B cell (primary cell): ENCODE results near the gene WNK1. TPM values are rescaled to one million over a fixed set of nuclear protein-coding genes. Genes with fewer than 3 reads are reported as not detected.

Source experiments
- ATAC-seq: fragments of 200-7000 bp; cut with Tn5 transposase; one replicate; pipeline ENCODE4 v1.10.0; 2021; ENCODE audit warnings: low read depth, mild to moderate bottlenecking, moderate number of reproducible peaks, moderate library complexity
- CTCF ChIA-PET: fragments of 350-600 bp; sonication (Branson Sonifier 250); formaldehyde crosslinking; loops from one replicate; lab custom pipeline; 2021; ENCODE audit warnings: antibody characterized with exemption, inconsistent platforms; lab: Charles Lee
- POLR2A ChIA-PET: fragments of 350-600 bp; sonication (Branson Sonifier 250); formaldehyde crosslinking; loops from one replicate; lab custom pipeline; 2021; ENCODE audit warnings: antibody characterized with exemption; lab: Charles Lee
- DNase-seq: peaks from one replicate; pipeline ENCODE4 v3.0.0; 2013
- H2AFZ ChIP-seq: 2 replicates; pipeline ENCODE4 v1.6.1; 2012; ENCODE audit warnings: mild to moderate bottlenecking, low read depth, low read length; ENCODE audit not compliant: insufficient read depth, poor library complexity, severe bottlenecking
- H3K27ac ChIP-seq, 2 donors: 1 replicate in 1 of 2; 2 replicates in 1 of 2; pipeline ENCODE4 v1.5.1; 2012 to 2013; ENCODE audit warnings: low read length in 2 of 2, mild to moderate bottlenecking in 2 of 2, moderate library complexity in 1 of 2
- H3K27me3 ChIP-seq, 4 experiments: fragments of 200-600 bp in 1 of 4; sonication (generic) in 1 of 4; replicated peaks in 1 of 4; 1 replicate in 2 of 4; 2 replicates in 2 of 4; pipeline versions ENCODE4 v1.6.1 to v1.7.0; 2013 to 2016; ENCODE audit warnings: low read length in 3 of 4, mild to moderate bottlenecking in 2 of 4, mixed read lengths in 1 of 4, moderate library complexity in 1 of 4; ENCODE audit not compliant: insufficient read depth in 4 of 4, control insufficient read depth in 3 of 4; ENCODE audit errors: control extremely low read depth in 1 of 4
- H3K36me3 ChIP-seq, 2 experiments: replicated peaks in 1 of 2; 1 replicate in 1 of 2; 2 replicates in 1 of 2; pipeline versions ENCODE4 v1.6.1 to v1.7.1; 2013; ENCODE audit warnings: low read length in 1 of 2; ENCODE audit not compliant: insufficient read depth in 2 of 2, control insufficient read depth in 1 of 2; ENCODE audit errors: control extremely low read depth in 1 of 2, extremely low read depth in 1 of 2
- H3K4me1 ChIP-seq, 2 donors: fragments of 200-600 bp in 1 of 2; sonication (generic) in 1 of 2; 1 replicate in 1 of 2; 2 replicates in 1 of 2; pipeline versions ENCODE4 v1.5.1 to v1.6.1; 2013 to 2017; ENCODE audit warnings: low read length in 2 of 2; ENCODE audit not compliant: control insufficient read depth in 2 of 2, insufficient read depth in 2 of 2
- H3K4me2 ChIP-seq: replicated peaks from 2 replicates; pipeline ENCODE3; 2012; ENCODE audit warnings: mild to moderate bottlenecking, low read depth, low read length; ENCODE audit not compliant: poor library complexity, severe bottlenecking
- H3K4me3 ChIP-seq, 5 experiments: fragments of 200-600 bp in 1 of 5; sonication (generic) in 1 of 5; 1 replicate in 3 of 5; 2 replicates in 2 of 5; pipeline versions ENCODE4 v1.5.1 to v1.7.0; 2011 to 2016; ENCODE audit warnings: low read length in 4 of 5, mild to moderate bottlenecking in 4 of 5, low read depth in 2 of 5, control low read depth in 1 of 5, moderate library complexity in 1 of 5; ENCODE audit not compliant: insufficient read depth in 1 of 5; ENCODE audit errors: control extremely low read depth in 1 of 5, extremely low read depth in 1 of 5
- H3K79me2 ChIP-seq: fragments of 200-600 bp; sonication (generic); one replicate; pipeline ENCODE4 v1.6.0; 2016; ENCODE audit warnings: low read length; ENCODE audit not compliant: control insufficient read depth, insufficient read depth
- H3K9ac ChIP-seq: fragments of 200-600 bp; sonication (generic); 2 replicates; pipeline ENCODE4 v1.6.1; 2017; ENCODE audit warnings: mild to moderate bottlenecking, low read length, moderate library complexity
- H3K9me3 ChIP-seq, 3 donors: one replicate each; pipeline versions ENCODE4 v1.6.1 to v1.7.1; 2013; ENCODE audit warnings: low read length in 2 of 3; ENCODE audit not compliant: control insufficient read depth in 2 of 3, insufficient read depth in 1 of 3; ENCODE audit errors: control extremely low read depth in 1 of 3
- H4K20me1 ChIP-seq: 2 replicates; pipeline ENCODE4 v1.6.0; 2012; ENCODE audit warnings: mild to moderate bottlenecking, low read length; ENCODE audit not compliant: insufficient read depth, control insufficient read depth, poor library complexity, severe bottlenecking
- H3K27ac Mint-ChIP-seq: one replicate; pipeline ENCODE4 v1.8.0; 2021; ENCODE audit warnings: mixed read lengths
- H3K27me3 Mint-ChIP-seq: one replicate; pipeline ENCODE4 v1.8.0; 2021; ENCODE audit warnings: mixed read lengths
- H3K4me1 Mint-ChIP-seq: one replicate; pipeline ENCODE4 v1.8.0; 2021; ENCODE audit warnings: mixed read lengths
- H3K4me3 Mint-ChIP-seq: one replicate; pipeline ENCODE4 v1.8.0; 2021; ENCODE audit warnings: mixed read lengths
- H3K9me3 Mint-ChIP-seq: one replicate; pipeline ENCODE4 v1.8.0; 2022; ENCODE audit warnings: mixed read lengths; ENCODE audit not compliant: insufficient read depth
- EZH2 ChIP-seq: IDR thresholded peaks from 2 replicates; pipeline ENCODE4 v1.6.1; 2012; ENCODE audit warnings: borderline replicate concordance, low read depth, mild to moderate bottlenecking, moderate library complexity, low read length; ENCODE audit not compliant: insufficient read depth, poor library complexity, severe bottlenecking
- WGBS: methylation state at CpG from one replicate; pipeline ENCODE4 v1.1.5; 2013; ENCODE audit warnings: missing lambda C conversion rate; ENCODE audit not compliant: insufficient coverage; 5-methylcytosine and 5-hydroxymethylcytosine counted together
- intact Hi-C: fragments of 100-400 bp; cut with micrococcal nuclease; formaldehyde crosslinking; loops from one replicate; pipeline ENCODE4 v1.10.0; 2022
- polyA plus RNA-seq: library from polyadenylated mRNA; depleted of rRNA; stranded (reverse); fragments of >200 nt; gene quantifications from 2 replicates; pipeline ENCODE4 v1.2.3, GENCODE V29; 2012
- total RNA-seq, 2 donors: library from RNA; stranded (reverse); fragments of 120-200 nt in 1 of 2; gene quantifications; 1 replicate in 1 of 2; 2 replicates in 1 of 2; pipeline versions ENCODE4 v1.2.3 to v1.2.4, GENCODE V29; 2013 to 2022
- TF ChIP-seq, protein P1 (sequence below): fragments of 200-600 bp; IDR thresholded peaks from one replicate; pipeline ENCODE4 v1.8.0; 2022; ENCODE audit warnings: antibody characterized with exemption, mild to moderate bottlenecking

WNK1 gene
- total and polyA plus RNA-seq, 2 donors (not counting 1 experiment from before 2014, with no cell fraction given), result 43.9 to 188 TPM

DNA sequence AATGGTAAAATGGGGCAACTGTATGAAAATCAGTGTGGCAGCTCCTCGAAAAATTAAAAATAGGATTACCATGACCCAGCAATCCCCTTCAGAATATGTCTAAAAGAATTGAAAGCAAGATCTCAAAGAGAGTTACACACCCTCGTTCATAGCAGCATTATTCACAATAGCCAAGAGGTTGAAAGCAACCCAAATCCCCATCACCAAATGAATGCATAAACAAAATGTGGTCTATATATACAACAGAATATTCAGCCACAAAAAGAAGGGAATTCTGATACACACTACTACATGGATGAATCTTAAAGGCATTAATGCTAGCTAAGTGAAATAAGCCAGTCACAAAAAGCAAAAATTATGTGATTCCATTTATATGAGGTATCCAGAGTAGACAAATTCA, 169.9 kb downstream of the WNK1 start:
- DNase-seq (no peak), ATAC-seq (no peak)
- no peak for TF ChIP-seq EZH2
- ChIA-PET CTCF (interaction anchor here (0.6 to 1.1 kb wide), 2 partner anchors 61 to 71 kb away, joined by 3 read pairs; no protein-coding TSS in a partner anchor), POLR2A (no interaction called here)
- H3K36me3 ChIP-seq, result peaks cover 0 to 49% of the 10 kb centered on the region in 2 experiments
- Mint-ChIP-seq H3K4me1 (no peaks in the 10 kb centered on the region), H3K4me3 (no peak overlapping the region), H3K27ac (peak overlapping the region; percentile 32), H3K27me3 (no peaks in the 10 kb centered on the region), H3K9me3 (no peaks in the 10 kb centered on the region)
- H3K9me3 ChIP-seq, result no peaks in the 10 kb centered on the region
- intact Hi-C loops, result no loop called here
- H3K79me2 ChIP-seq, result no peaks in the 10 kb centered on the region
- WGBS, result no CpG with 5 or more reads among the region's 2 CpGs
- H2AFZ ChIP-seq, result no peak overlapping the region
- H3K4me2 ChIP-seq, result no peak overlapping the region
- no peaks in the 10 kb centered on the region for H4K20me1 ChIP-seq
- no peaks in the 10 kb centered on the region for H3K27me3 ChIP-seq
- no peak overlapping the region for H3K9ac ChIP-seq
- H3K4me1 ChIP-seq, result no peaks in the 10 kb centered on the region
- no peak overlapping the region for H3K27ac ChIP-seq
- H3K4me3 ChIP-seq, result no peak overlapping the region

DNA sequence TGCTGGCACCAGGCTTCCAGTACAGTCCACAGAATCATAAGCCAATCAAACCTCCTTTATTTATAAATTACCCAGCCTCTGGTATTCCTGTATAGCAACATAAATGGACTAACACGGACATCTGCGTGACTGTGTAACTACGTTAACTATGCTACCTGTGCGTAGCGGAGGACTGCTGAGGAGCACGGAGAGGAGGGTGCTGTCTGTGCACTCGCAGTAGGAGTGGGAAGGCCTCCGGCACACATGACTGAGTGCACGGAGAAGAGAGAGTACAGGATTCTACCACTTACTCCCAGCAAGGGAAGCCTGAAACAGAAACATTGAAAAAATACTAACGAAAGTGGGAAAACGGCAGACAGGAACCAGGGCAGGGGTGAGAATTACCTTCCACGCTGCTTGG, 174.3 kb downstream of the WNK1 start:
- Histone ChIP-seq H3K36me3 (peaks cover 0 to 57% of the 10 kb centered on the region in 2 experiments), H3K9ac (no peak overlapping the region), H3K79me2 (no peaks in the 10 kb centered on the region), H4K20me1 (no peaks in the 10 kb centered on the region), H3K27me3 (no peaks in the 10 kb centered on the region), H2AFZ (no peak overlapping the region), H3K4me1 (no peaks in the 10 kb centered on the region), H3K4me3 (no peak overlapping the region), H3K27ac (no peak overlapping the region), H3K9me3 (no peaks in the 10 kb centered on the region), H3K4me2 (no peak overlapping the region)
- H3K27ac Mint-ChIP-seq, result no peak overlapping the region
- no peak for DNase-seq
- H3K4me1 Mint-ChIP-seq, result no peaks in the 10 kb centered on the region
- H3K4me3 Mint-ChIP-seq, result no peak overlapping the region
- ChIA-PET POLR2A (no interaction called here), CTCF (no interaction called here)
- H3K9me3 Mint-ChIP-seq, result no peaks in the 10 kb centered on the region
- no peaks in the 10 kb centered on the region for H3K27me3 Mint-ChIP-seq
- 97% methylated on average over 6 of the region's 12 CpGs for WGBS
- ATAC-seq, result no peak
- intact Hi-C loops, result no loop called here
- TF ChIP-seq, protein P1, sequence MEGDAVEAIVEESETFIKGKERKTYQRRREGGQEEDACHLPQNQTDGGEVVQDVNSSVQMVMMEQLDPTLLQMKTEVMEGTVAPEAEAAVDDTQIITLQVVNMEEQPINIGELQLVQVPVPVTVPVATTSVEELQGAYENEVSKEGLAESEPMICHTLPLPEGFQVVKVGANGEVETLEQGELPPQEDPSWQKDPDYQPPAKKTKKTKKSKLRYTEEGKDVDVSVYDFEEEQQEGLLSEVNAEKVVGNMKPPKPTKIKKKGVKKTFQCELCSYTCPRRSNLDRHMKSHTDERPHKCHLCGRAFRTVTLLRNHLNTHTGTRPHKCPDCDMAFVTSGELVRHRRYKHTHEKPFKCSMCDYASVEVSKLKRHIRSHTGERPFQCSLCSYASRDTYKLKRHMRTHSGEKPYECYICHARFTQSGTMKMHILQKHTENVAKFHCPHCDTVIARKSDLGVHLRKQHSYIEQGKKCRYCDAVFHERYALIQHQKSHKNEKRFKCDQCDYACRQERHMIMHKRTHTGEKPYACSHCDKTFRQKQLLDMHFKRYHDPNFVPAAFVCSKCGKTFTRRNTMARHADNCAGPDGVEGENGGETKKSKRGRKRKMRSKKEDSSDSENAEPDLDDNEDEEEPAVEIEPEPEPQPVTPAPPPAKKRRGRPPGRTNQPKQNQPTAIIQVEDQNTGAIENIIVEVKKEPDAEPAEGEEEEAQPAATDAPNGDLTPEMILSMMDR, result no peak
- TF ChIP-seq EZH2, result no peak
